Kidney (tissue), 14 donors: ENCODE data around the gene TRIM27. TPM values are rescaled to one million over a fixed set of nuclear protein-coding genes. Genes with fewer than 3 reads are reported as not detected.

ENCODE experiments used
- DNase-seq, 5 donors: peaks; one replicate each; pipeline ENCODE4 v3.0.0-alpha.2; 2013 to 2020
- FAIRE-seq: peaks from 2 replicates; lab custom pipeline; 2012; peaks lifted over from hg19 to GRCh38; lab: Jason Lieb, UNC
- H3K27ac ChIP-seq, 2 donors: one replicate each; pipeline ENCODE4 v1.7.0; 2013; ENCODE audit warnings: low read depth in 2 of 2, low read length in 2 of 2, inconsistent platforms in 1 of 2
- H3K27me3 ChIP-seq: one replicate; pipeline ENCODE4 v1.7.1; 2013; ENCODE audit warnings: low read length, inconsistent platforms; ENCODE audit not compliant: control insufficient read depth, insufficient read depth
- H3K36me3 ChIP-seq, 3 donors: one replicate each; pipeline versions ENCODE4 v1.7.0 to v1.7.1; 2013; ENCODE audit warnings: low read length in 3 of 3, control low read depth in 1 of 3, inconsistent platforms in 1 of 3; ENCODE audit not compliant: insufficient read depth in 3 of 3, control insufficient read depth in 2 of 3
- H3K4me1 ChIP-seq, 3 donors: one replicate each; pipeline versions ENCODE4 v1.7.0 to v1.7.1; 2013; ENCODE audit warnings: low read length in 3 of 3, inconsistent platforms in 1 of 3, low read depth in 1 of 3; ENCODE audit not compliant: control insufficient read depth in 2 of 3, insufficient read depth in 2 of 3
- H3K4me3 ChIP-seq, 3 donors: one replicate each; pipeline versions ENCODE4 v1.7.0 to v1.8.1; 2013; ENCODE audit warnings: low read length in 3 of 3, control low read depth in 1 of 3, inconsistent platforms in 1 of 3
- H3K9ac ChIP-seq, 3 donors: one replicate each; pipeline versions ENCODE4 v1.7.0 to v1.7.1; 2013; ENCODE audit warnings: low read length in 3 of 3, control low read depth in 1 of 3, inconsistent platforms in 1 of 3
- H3K9me3 ChIP-seq, 3 donors: one replicate each; pipeline versions ENCODE4 v1.7.0 to v1.7.1; 2013; ENCODE audit warnings: low read length in 3 of 3, control low read depth in 1 of 3, inconsistent platforms in 1 of 3; ENCODE audit not compliant: control insufficient read depth in 2 of 3, insufficient read depth in 1 of 3
- intact Hi-C: fragments of 100-400 bp; cut with DNase I; formaldehyde crosslinking; loops from one replicate; pipeline ENCODE4 v1.11.1; 2022
- polyA plus RNA-seq: library from polyadenylated mRNA; stranded (reverse); fragments of 350-450 nt; fragmentation: Illumina TruSeq; extraction: RNeasy Lipid Tissue Mini Kit (QIAGEN cat#74804); gene quantifications from one replicate; pipeline ENCODE4 v1.2.3, GENCODE V29; 2014; ENCODE audit warnings: low read depth, low replicate concordance; ENCODE audit not compliant: insufficient read depth
- total RNA-seq: library from RNA; stranded (reverse); fragmentation: NEBNext Ultra II Directional; extraction: Animal tissue kit (Norgen Biotek cat#: 25700); gene quantifications from one replicate; pipeline ENCODE4 v1.2.1, GENCODE V29; 2021
- TF ChIP-seq, protein P1 (sequence below): IDR thresholded peaks from 3 replicates; pipeline ENCODE4 v1.5.1; 2012; ENCODE audit warnings: mild to moderate bottlenecking, moderate library complexity, borderline replicate concordance; ENCODE audit not compliant: insufficient read depth; ENCODE audit errors: extremely low read depth
- donor health status: control.
- donor health status: control.
- donor health status: control.
- donor health status: control.
- donor health status: control.
- donor health status: DM: yes; HTN: yes; CAD: no.
- donor health status: Normal renal cell carcinoma (clear cell type).

The TRIM27 gene
- total and polyA plus RNA-seq, 2 donors from 2014 or later: 33.9 to 47.7 TPM

DNA sequence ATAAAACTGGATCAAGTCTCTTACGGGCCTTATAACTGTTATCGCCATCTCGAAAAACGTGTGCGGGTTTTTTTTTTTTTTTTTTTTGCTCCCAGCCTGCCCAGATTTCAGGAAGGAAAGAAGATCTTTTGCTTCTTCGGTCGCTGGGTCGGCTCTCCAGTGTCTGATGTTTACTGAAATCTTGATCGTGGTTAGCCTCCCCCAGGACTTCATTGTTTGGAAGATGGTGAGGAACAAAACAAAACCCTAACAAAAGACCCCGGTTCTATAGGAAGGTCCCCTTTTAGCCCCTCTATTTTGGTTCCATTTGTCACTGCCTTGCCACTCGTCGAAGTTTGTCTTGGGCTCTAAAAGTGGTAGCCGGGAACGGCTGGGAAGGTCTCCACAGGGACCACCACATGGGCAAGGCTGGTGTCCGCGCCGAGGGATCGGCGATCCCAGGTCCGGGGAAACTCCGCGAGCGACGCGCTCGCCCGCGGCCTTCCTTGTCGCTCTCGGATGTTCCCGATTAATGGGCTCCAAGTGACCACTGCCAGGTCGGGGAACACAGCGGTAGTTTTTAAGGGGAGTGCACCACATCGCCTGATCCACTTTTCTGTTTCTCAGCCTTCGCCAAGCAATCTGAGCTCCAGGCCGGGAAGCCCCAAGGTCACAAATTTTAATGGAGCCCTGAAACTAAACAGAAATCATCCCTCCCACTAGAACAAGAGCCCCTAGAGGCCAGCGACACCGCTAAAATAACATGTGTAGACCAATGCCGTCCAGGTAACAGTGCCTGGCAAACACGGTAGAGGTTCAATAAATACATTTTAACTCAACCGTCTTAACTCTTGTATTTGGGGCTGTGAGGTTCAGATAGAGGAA is 27.0 kb downstream of the TRIM27 start:
- intact Hi-C loops: no loop called here
- peaks cover 0 to 7% (median 2%) of the 10 kb centered on the region in 3 donors for H3K36me3 ChIP-seq
- H3K9me3 ChIP-seq: no peaks in the 10 kb centered on the region
- H3K27me3 ChIP-seq: no peaks in the 10 kb centered on the region
- TF ChIP-seq, protein P1, sequence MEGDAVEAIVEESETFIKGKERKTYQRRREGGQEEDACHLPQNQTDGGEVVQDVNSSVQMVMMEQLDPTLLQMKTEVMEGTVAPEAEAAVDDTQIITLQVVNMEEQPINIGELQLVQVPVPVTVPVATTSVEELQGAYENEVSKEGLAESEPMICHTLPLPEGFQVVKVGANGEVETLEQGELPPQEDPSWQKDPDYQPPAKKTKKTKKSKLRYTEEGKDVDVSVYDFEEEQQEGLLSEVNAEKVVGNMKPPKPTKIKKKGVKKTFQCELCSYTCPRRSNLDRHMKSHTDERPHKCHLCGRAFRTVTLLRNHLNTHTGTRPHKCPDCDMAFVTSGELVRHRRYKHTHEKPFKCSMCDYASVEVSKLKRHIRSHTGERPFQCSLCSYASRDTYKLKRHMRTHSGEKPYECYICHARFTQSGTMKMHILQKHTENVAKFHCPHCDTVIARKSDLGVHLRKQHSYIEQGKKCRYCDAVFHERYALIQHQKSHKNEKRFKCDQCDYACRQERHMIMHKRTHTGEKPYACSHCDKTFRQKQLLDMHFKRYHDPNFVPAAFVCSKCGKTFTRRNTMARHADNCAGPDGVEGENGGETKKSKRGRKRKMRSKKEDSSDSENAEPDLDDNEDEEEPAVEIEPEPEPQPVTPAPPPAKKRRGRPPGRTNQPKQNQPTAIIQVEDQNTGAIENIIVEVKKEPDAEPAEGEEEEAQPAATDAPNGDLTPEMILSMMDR: peak; percentile 17
- no peaks in the 10 kb centered on the region for H3K4me1 ChIP-seq
- FAIRE-seq (no peak), DNase-seq (peak; percentile 74 to 93 (median 86))
- H3K9ac ChIP-seq: peak overlapping the region; percentile 90 to 93 (median 92)
- peak overlapping the region; percentile 96 to 97 for H3K27ac ChIP-seq
- H3K4me3 ChIP-seq: peak overlapping the region; percentile 82 to 94 (median 85)

DNA sequence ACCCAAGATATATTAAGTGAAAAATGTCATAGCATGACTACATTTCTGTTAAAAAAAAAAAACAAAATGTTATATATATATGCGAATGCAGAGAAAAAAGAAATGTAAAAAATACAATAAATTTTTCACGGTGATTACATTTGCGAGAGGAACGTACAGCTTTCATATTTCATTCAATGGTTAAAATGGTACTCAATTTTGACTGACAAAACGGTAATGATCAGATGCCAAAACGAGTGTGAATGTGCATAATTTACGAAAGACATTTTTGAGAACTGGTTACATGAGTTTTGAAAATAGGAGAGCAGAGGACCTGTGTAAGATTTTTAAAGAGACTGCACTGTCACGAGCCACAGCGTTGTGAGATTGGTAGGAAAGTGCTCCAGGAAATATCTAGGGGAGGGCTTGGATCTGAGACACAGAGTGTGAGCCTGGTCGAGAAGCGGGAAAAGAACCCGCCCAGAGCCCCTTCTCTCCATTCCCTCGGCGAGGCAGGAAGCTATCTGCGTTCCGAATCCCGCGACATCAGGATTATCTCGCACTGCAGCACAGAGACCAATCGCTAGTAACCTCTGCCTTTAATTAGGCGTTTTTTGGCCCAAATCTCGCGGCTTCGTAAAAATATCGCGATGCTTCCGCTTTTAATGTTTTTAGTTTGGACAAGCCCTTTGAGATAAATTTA is 28.5 kb downstream of the TRIM27 start:
- Histone ChIP-seq H3K9me3 (no peaks in the 10 kb centered on the region), H3K9ac (peak overlapping the region; percentile 52 to 93 (median 92)), H3K27ac (peak overlapping the region; percentile 96 to 97), H3K4me1 (no peaks in the 10 kb centered on the region), H3K36me3 (no peaks in the 10 kb centered on the region), H3K4me3 (peak overlapping the region; percentile 82 to 94 (median 85)), H3K27me3 (no peaks in the 10 kb centered on the region)
- FAIRE-seq (peak; percentile 79), DNase-seq (peak; percentile 95 to 99 (median 97))
- intact Hi-C loops: no loop called here
- TF ChIP-seq, protein P1: no peak

DNA sequence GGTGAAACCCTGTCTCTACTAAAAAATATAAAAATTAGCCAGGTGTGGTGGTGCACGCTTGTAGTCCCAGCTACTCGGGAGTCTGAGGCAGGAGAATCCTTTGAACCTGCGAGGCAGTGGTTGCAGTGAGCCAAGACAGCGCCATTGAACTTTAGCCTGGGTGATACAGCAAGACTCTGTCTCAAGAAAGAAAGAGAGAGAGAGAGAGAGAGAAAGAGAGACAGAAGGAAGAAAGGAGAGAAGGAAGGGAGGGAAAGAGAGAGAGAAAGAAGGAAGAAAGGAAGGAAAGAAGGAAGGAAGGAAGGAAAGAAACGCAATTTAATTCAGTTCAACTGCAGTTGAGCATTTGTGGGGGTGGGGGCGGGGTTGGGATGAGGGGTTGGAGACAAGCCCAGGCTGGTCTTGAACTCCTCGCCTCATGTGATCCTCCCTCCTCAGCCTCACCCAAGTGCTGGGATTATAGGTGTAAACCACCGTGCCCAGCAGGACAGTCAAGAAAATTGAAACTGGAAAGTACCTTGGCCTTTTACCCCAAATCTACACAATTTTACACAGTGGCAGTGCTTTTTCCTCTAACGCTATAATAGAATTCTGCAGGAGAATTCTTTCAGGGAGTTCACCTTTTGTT is 30.5 kb downstream of the TRIM27 start:
- Histone ChIP-seq H3K4me1 (no peaks in the 10 kb centered on the region), H3K9me3 (no peaks in the 10 kb centered on the region), H3K36me3 (no peaks in the 10 kb centered on the region), H3K27ac (no peak overlapping the region), H3K27me3 (no peaks in the 10 kb centered on the region), H3K9ac (no peak overlapping the region), H3K4me3 (no peak overlapping the region)
- TF ChIP-seq, protein P1: no peak
- intact Hi-C loops: no loop called here
- DNase-seq: no peak
- no peak for FAIRE-seq
